ENCODE data around the gene DAND5. TPM values are rescaled to one million over a fixed set of nuclear protein-coding genes. Genes with fewer than 3 reads are reported as not detected.

The DAND5 gene
- total and polyA plus RNA-seq, 2 donors (not counting 1 experiment from before 2014, with no cell fraction given): not detected

GRCh38 chr19:12922959-12923358 lies 46.4 kb upstream of the DAND5 start:
- DNase-seq: no peak
- intact Hi-C loops (cut with micrococcal nuclease): no loop called here
- peaks cover 0 to 12% of the 10 kb centered on the region in 2 donors for H3K4me1 ChIP-seq (ENCODE audit: control insufficient read depth in 2 of 2, insufficient read depth in 2 of 2, low read length in 2 of 2)
- no peak overlapping the region for H3K27ac ChIP-seq (ENCODE audit: low read length in 2 of 2)
- no peak overlapping the region for H3K9ac ChIP-seq (ENCODE audit: low read length)
- H3K27me3 ChIP-seq (replicated peaks in 1 of 4; ENCODE audit: control extremely low read depth in 1 of 4, control insufficient read depth in 3 of 4, insufficient read depth in 4 of 4, low read length in 3 of 4): no peaks in the 10 kb centered on the region
- ATAC-seq (ENCODE audit: low read depth): no peak
- H3K4me1 Mint-ChIP-seq: peaks cover 9% of the 10 kb centered on the region
- no peak for TF ChIP-seq CTCF (IDR thresholded peaks at IDR 0.05)
- no peak for TF ChIP-seq EZH2 (IDR thresholded peaks at IDR 0.05; ENCODE audit: borderline replicate concordance, insufficient read depth, low read depth, low read length, poor library complexity, severe bottlenecking)
- no peak overlapping the region for H2AFZ ChIP-seq (ENCODE audit: insufficient read depth, low read depth, low read length, poor library complexity, severe bottlenecking)
- peaks cover 0 to 47% of the 10 kb centered on the region in 2 experiments for H3K36me3 ChIP-seq (replicated peaks in 1 of 2; ENCODE audit: control extremely low read depth in 1 of 2, control insufficient read depth in 1 of 2, extremely low read depth in 1 of 2, insufficient read depth in 2 of 2, low read length in 1 of 2)
- H3K79me2 ChIP-seq (ENCODE audit: control insufficient read depth, insufficient read depth, low read length): peaks cover under 1% of the 10 kb centered on the region
- no peak overlapping the region for H3K27ac Mint-ChIP-seq
- ChIA-PET CTCF (no interaction called here), POLR2A (no interaction called here)
- peaks cover 13% of the 10 kb centered on the region for H4K20me1 ChIP-seq (ENCODE audit: control insufficient read depth, insufficient read depth, low read length, poor library complexity, severe bottlenecking)
- H3K4me2 ChIP-seq (replicated peaks; ENCODE audit: low read depth, low read length, poor library complexity, severe bottlenecking): no peak overlapping the region
- no peaks in the 10 kb centered on the region for H3K27me3 Mint-ChIP-seq
- H3K9me3 ChIP-seq (ENCODE audit: control extremely low read depth in 1 of 3, control insufficient read depth in 2 of 3, insufficient read depth in 1 of 3, low read length in 2 of 3): no peaks in the 10 kb centered on the region
- no peak overlapping the region for H3K4me3 ChIP-seq (ENCODE audit: control extremely low read depth in 1 of 5, extremely low read depth in 1 of 5, insufficient read depth in 1 of 5, low read depth in 2 of 5, low read length in 4 of 5)
- 93% methylated on average over 3 of the region's 4 CpGs for WGBS (ENCODE audit: insufficient coverage)
- no peaks in the 10 kb centered on the region for H3K9me3 Mint-ChIP-seq (ENCODE audit: insufficient read depth)
- no peak overlapping the region for H3K4me3 Mint-ChIP-seq

- no peaks in the 10 kb centered on the region for H3K27me3 ChIP-seq (replicated peaks in 1 of 4; ENCODE audit: control extremely low read depth in 1 of 4, control insufficient read depth in 3 of 4, insufficient read depth in 4 of 4, low read length in 3 of 4)
- no peak overlapping the region for H2AFZ ChIP-seq (ENCODE audit: insufficient read depth, low read depth, low read length, poor library complexity, severe bottlenecking)
- H3K79me2 ChIP-seq (ENCODE audit: control insufficient read depth, insufficient read depth, low read length): peaks cover 14% of the 10 kb centered on the region
- no peaks in the 10 kb centered on the region for H3K27me3 Mint-ChIP-seq
- intact Hi-C loops (cut with micrococcal nuclease): no loop called here
- H3K4me3 Mint-ChIP-seq: no peak overlapping the region
- H3K4me2 ChIP-seq (replicated peaks; ENCODE audit: low read depth, low read length, poor library complexity, severe bottlenecking): no peak overlapping the region
- H3K9me3 ChIP-seq (ENCODE audit: control extremely low read depth in 1 of 3, control insufficient read depth in 2 of 3, insufficient read depth in 1 of 3, low read length in 2 of 3): no peaks in the 10 kb centered on the region
- DNase-seq: no peak
- H3K4me1 ChIP-seq (ENCODE audit: control insufficient read depth in 2 of 2, insufficient read depth in 2 of 2, low read length in 2 of 2): no peaks in the 10 kb centered on the region
- ATAC-seq (ENCODE audit: low read depth): no peak
- 98% methylated on average over 25 of the region's 29 CpGs for WGBS (ENCODE audit: insufficient coverage)
- H3K4me3 ChIP-seq (ENCODE audit: control extremely low read depth in 1 of 5, extremely low read depth in 1 of 5, insufficient read depth in 1 of 5, low read depth in 2 of 5, low read length in 4 of 5): no peak overlapping the region
- H3K27ac Mint-ChIP-seq: no peak overlapping the region
- H3K4me1 Mint-ChIP-seq: peaks cover 3% of the 10 kb centered on the region
- H3K36me3 ChIP-seq (replicated peaks in 1 of 2; ENCODE audit: control extremely low read depth in 1 of 2, control insufficient read depth in 1 of 2, extremely low read depth in 1 of 2, insufficient read depth in 2 of 2, low read length in 1 of 2): peaks cover 2 to 64% of the 10 kb centered on the region in 2 experiments
- no peaks in the 10 kb centered on the region for H3K9me3 Mint-ChIP-seq (ENCODE audit: insufficient read depth)
- H3K27ac ChIP-seq (ENCODE audit: low read length in 2 of 2): no peak overlapping the region
- POLR2A ChIA-PET: interaction anchor here (0.6 to 1.2 kb wide), 2 partner anchors 9 kb away, joined by 4 to 6 read pairs; partner anchors contain the start of gene FARSA
- CTCF ChIA-PET: interaction anchor here (0.8 kb wide), 1 partner anchor 41 kb away, joined by 3 read pairs; no protein-coding TSS in a partner anchor
- H3K9ac ChIP-seq (ENCODE audit: low read length): no peak overlapping the region
- no peak for TF ChIP-seq EZH2 (IDR thresholded peaks at IDR 0.05; ENCODE audit: borderline replicate concordance, insufficient read depth, low read depth, low read length, poor library complexity, severe bottlenecking)
- no peak for TF ChIP-seq CTCF (IDR thresholded peaks at IDR 0.05)
- peaks cover 21% of the 10 kb centered on the region for H4K20me1 ChIP-seq (ENCODE audit: control insufficient read depth, insufficient read depth, low read length, poor library complexity, severe bottlenecking)
These were observed 44.6 kb upstream of the DAND5 start for GRCh38 chr19:12924621-12925310.

Data from B cell (primary cell).